Cardiac septum (tissue), 1 donor: ENCODE results near the gene ZNF473. TPM values are rescaled to one million over a fixed set of nuclear protein-coding genes. Genes with fewer than 3 reads are reported as not detected.
"Not testable (repeated sequence)": the region's sequence is repeated elsewhere in the genome, so short reads cannot be mapped to it uniquely, and the experiment has no call there.

ENCODE experiments used
- DNase-seq: peaks from one replicate; pipeline ENCODE4 v3.0.0-alpha.2; 2020; ENCODE audit warnings: low spot score
- intact Hi-C: fragments of 100-400 bp; cut with DNase I; formaldehyde crosslinking; loops from one replicate; pipeline ENCODE4 v1.14.0; 2022
- total RNA-seq: library from RNA; stranded (reverse); fragmentation: NEBNext Ultra II Directional; extraction: Animal tissue kit (Norgen Biotek cat#: 25700); gene quantifications from one replicate; pipeline ENCODE4 v1.2.1, GENCODE V29; 2021
- donor health status: DM: no; HTN: no; CAD: no.

Gene ZNF473
- total RNA-seq, 1 donor from 2014 or later: 3.5 TPM

DNA sequence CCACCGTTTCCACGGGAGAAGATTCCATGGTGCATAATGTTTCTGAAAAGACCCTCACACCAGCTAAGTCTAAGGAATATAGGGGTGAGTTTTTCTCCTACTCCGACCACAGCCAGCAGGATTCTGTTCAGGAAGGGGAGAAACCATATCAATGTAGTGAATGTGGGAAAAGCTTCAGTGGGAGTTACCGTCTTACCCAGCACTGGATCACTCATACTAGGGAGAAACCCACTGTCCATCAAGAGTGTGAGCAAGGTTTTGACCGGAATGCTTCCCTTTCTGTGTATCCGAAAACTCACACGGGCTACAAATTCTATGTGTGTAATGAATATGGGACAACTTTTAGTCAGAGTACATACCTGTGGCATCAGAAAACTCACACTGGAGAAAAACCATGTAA, 19.1 kb downstream of the ZNF473 start:
- no peak for DNase-seq
- intact Hi-C loops: no loop called here

DNA sequence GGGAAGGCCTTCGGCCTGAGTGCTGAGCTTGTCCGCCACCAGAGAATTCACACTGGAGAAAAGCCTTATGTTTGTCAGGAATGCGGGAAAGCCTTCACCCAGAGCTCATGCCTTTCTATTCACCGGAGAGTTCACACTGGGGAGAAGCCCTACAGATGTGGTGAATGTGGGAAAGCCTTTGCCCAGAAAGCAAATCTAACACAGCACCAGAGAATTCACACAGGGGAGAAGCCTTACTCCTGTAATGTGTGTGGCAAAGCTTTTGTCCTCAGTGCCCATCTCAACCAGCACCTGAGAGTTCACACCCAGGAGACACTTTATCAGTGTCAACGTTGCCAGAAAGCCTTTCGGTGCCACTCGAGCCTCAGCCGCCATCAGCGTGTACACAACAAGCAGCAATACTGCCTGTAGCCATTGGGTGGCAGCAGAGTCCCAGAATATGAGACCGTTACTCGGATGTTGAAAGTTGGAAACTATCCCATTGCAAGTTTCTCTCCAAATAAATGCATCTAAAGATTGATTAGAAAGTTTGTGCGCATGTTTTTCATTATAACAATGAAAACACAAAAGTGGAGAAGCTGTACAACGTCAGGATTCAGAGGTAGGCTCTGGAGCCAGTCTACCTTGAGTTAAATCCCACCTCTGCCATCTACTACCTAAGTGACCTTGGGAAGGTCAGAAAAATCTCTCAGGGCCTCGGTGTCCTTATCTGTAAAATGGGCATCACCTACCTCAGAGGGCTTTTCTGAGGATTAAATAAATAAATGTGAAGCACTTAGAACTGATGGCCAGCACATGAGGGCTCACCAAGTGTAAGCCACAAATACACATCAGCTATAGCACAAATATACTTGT, 21.1 kb downstream of the ZNF473 start:
- intact Hi-C loops: no loop called here
- no peak for DNase-seq

- intact Hi-C loops: no loop called here
- DNase-seq: no peak
Observed at GRCh38 chr19:50047671-50048070, 21.9 kb downstream of the ZNF473 start.

DNA sequence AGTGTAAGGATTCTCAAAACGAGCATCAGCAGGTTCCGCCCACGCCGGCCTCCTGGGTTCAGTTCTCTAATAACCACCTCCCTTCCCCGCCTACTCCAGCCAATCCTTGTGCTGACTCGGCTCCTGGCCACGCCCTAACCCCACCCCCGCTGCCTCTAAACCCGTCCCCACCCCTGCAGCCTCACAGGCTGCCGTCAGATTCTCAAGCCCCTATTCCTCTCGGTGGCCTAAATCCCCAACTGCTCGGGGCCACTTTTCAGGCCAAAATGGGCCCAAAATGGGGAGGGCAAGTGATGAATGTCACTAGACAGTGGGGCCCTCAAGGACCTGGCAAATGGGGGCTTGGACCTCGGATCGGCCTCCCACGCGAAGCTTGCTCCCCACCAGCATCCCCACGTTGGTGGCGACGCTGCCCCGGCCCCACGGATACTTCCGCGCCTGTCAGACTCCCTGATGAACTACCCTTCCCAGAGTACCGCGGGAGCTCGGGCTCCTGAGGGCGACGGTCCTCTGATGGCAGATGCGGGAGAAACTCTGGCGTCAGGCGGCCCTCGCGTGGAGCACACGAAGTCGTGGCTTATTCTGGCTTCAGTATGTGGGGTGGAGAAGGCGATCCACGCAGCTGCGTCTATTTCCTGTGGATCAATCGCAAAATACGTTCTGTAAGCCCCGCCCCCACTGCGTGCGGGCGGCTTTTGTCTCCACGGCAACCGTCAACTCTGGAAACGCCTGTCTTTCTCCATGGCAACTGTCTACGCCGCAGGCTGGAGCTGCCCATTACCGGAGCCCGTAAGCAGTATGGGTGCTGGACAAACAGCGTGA, 24.8 kb downstream of the ZNF473 start:
- peak; percentile 88 for DNase-seq

GRCh38 chr19:50051228-50051895, 25.6 kb downstream of the ZNF473 start:
- intact Hi-C loops, DNase-seq: not testable (repeated sequence)

More for the DNA sequence above, 24.8 kb downstream of the ZNF473 start:
- intact Hi-C loops: no loop called here

DNA sequence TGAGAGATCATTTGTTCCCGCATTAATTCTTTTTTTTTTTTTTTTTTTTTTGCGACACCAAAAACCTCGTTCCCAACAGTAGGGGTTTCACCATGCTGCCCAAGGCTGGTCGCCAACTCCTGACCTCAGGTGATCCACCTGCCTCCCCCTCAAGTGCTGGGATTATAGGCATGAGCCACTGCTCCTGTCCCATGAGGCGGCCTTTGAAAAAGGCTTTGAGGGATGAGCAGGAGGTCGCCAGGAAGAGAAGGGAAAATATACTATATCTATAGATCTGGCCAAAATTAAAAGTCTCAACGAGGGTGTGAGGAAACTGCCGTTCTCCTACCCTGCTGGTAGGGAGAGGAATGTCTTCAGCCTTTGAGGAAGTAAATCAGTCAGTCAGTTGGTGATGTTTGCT, 26.2 kb downstream of the ZNF473 start:
- intact Hi-C loops: no loop called here
- no peak for DNase-seq

GRCh38 chr19:50053119-50053518, 27.3 kb downstream of the ZNF473 start:
- DNase-seq: no peak
- intact Hi-C loops: no loop called here

- no peak for DNase-seq
- intact Hi-C loops: no loop called here
Observed at GRCh38 chr19:50058425-50058824, 32.6 kb downstream of the ZNF473 start.

DNA sequence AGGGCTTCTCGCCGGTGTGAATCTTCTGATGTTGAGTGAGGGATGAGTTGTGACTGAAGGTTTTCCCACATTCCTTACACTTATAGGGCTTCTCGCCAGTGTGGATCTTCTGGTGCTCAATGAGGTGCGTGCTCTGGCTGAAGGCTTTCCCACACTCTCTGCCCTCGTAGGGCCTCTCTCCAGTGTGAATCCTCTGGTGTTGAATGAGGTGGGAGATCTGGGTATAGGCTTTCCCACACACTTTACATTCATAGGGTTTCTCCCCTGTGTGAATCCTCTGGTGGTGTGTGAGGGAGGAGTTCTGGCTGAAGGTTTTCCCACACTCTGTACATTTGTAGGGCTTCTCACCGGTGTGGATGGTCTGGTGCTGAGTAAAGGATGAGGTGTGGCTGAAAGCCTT, 33.2 kb downstream of the ZNF473 start:
- no peak for DNase-seq
- intact Hi-C loops: no loop called here

DNA sequence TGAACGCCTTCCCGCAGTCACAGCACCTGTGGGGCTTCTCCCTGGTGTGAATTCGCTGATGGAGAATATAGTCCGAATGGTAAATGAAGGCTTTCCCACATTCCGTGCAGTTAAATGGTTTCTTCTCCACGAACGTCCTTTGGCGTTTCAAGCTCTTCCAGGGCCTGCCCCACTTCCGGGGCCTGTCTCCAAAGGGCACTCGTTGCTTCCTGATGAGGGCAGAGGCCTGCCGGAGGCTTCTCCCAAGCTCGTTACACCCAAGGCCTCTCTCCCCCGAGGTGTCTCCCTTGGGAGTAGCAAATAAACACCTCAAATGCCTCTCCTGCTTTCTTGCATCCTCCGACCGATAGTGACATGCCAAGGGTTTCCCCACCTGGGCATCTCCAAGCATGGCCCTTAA, 34.3 kb downstream of the ZNF473 start:
- DNase-seq: no peak

GRCh38 chr19:50061650-50062049, 35.8 kb downstream of the ZNF473 start:
- intact Hi-C loops: no loop called here
- no peak for DNase-seq

More for the DNA sequence above, 34.3 kb downstream of the ZNF473 start:
- intact Hi-C loops: no loop called here

GRCh38 chr19:50065938-50066337, 40.1 kb downstream of the ZNF473 start:
- intact Hi-C loops: no loop called here
- DNase-seq: no peak

DNA sequence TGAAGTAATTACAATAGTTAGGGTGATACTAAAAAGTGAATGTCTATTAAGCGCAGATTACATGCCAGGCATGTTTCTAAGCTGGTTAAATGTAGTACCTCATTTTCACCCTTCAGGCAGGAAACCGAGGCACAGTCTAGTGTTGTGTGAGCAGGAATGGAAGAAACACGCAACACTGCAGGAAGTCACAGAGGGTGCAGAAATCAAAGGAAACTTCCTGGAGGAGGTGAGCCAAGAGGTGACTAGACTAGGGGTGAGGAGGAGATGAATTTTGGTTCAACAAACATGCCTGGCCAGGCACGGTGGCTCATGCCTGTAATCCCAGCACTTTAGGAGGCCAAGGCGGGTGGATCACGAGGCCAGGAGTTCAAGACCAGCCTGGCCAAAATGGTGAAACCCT, 41.8 kb downstream of the ZNF473 start:
- DNase-seq: no peak
- intact Hi-C loops: no loop called here

DNA sequence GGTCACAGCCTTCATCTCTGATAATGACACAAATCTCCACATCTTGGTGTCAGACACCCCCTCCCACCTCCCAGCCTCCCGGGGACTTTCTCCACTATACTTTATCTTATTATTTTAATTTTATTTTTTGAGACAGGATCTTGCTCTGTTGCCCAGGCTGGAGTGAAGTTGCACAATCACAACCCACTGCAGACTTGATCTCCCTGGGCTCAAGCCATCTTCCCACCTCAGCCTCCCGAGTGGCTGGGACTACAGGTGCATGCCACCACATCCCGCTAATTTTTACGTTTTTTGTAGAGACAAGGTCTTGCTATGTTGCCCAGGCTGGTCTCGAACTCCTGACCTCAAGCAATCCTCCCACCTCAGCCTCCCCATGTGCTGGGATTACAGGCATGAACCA, 42.6 kb downstream of the ZNF473 start:
- intact Hi-C loops, DNase-seq: not testable (repeated sequence)

GRCh38 chr19:50075076-50075475, 49.3 kb downstream of the ZNF473 start:
- intact Hi-C loops, DNase-seq: not testable (repeated sequence)

GRCh38 chr19:50075644-50076372, 50.0 kb downstream of the ZNF473 start:
- intact Hi-C loops: not testable (repeated sequence)

DNA sequence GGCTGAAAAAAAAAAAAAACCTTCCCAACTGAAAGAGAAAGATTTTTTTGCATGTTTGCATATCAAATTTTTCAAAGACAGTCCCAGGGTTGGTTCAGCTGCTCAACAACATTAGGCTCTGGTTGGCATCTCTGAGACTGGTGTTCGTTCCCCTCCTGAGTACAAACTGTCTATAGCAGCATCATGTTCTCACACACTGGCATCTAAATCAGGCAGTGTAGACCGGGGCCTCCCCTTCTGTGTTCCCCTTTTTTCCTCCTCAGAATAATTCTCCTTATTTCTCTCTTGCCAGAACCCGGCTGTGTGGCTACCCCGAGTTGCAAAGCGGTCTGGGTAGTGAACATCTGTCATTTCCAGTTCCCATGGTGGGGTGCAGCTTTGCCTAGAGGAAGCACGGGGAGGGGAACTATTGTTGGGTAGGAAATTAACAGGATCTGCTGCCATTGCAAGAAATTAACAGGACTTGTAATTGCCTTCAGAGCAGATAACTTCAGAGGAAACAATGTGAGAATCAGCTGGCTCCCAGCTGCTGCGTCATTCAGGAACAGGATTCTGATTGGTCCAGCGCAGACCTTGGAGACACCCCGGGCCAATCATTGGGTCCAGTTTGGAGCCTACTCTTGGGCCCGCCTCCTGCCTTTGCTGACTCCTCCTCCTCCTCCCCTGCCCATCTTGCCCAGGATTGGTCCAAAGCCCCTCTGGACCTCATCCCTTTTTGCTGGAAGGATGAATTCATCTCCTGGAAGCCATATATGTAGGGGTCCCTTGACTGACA, 51.0 kb downstream of the ZNF473 start:
- intact Hi-C loops, DNase-seq: not testable (repeated sequence)

More at GRCh38 chr19:50075644-50076372, 50.0 kb downstream of the ZNF473 start:
- not testable (repeated sequence) for DNase-seq

GRCh38 chr19:50079014-50079413, 53.2 kb downstream of the ZNF473 start:
- intact Hi-C loops, DNase-seq: not testable (repeated sequence)

DNA sequence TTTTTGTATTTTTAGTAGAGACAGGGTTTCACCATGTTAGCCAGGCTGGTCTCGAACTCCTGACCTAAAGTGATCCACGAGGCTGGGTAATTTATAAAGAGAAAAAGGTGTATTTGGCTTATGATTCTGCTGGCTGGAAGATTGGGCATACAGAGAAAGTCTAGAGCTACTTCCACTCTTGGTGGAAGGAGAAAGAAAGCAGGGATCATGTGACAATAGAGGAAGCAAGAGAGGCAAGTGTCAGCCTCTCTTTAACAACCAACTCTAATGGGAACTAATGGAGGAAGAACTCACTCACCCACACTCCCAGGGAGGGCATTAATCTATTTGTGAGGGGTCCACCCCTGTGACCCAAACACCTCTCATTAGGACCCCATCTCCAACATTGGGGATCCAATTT, 58.6 kb downstream of the ZNF473 start:
- intact Hi-C loops, DNase-seq: not testable (repeated sequence)
